Activated naive CD4-positive, alpha-beta T cell treated with anti-CD3 and anti-CD28 coated beads, Interleukin-2, amount 50 U/mL, for 24 hours (primary cell): ENCODE measurements around the gene LNX1.

Experiments used
- H3K27ac Mint-ChIP-seq: one replicate; pipeline ENCODE4 v1.8.0; 2021; ENCODE audit warnings: mild to moderate bottlenecking, mixed read lengths
- H3K27me3 Mint-ChIP-seq: one replicate; pipeline ENCODE4 v1.8.0; 2021; ENCODE audit warnings: mixed read lengths
- H3K36me3 Mint-ChIP-seq: one replicate; pipeline ENCODE4 v1.8.0; 2021; ENCODE audit warnings: mixed read lengths
- H3K4me1 Mint-ChIP-seq: one replicate; pipeline ENCODE4 v1.8.0; 2021; ENCODE audit warnings: mixed read lengths
- H3K4me3 Mint-ChIP-seq: one replicate; pipeline ENCODE4 v1.8.0; 2021; ENCODE audit warnings: mild to moderate bottlenecking, mixed read lengths
- H3K9me3 Mint-ChIP-seq: one replicate; pipeline ENCODE4 v1.8.0; 2021; ENCODE audit warnings: mixed read lengths

The LNX1 gene

DNA sequence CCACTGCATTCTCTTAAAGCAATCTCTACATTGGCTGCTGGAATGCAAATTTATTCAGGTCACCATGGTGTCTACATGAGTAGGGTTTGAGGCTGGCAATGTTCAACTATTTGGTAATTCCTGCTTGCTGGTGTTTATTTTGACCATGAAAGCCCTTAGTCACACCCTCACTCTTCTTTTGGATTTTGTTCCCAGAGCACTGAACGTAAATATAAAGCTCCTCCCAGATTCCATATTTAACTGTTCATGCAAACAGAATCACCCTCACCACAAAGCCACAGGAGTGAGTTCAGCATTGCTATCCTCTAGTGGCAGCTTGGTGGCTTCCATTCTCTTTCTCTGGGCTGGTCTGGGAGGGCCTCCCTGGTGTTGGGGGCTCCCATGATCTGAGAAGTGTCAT is 82.8 kb downstream of the LNX1 start:
- no peak overlapping the region for H3K4me3 Mint-ChIP-seq
- H3K9me3 Mint-ChIP-seq, result no peaks in the 10 kb centered on the region
- no peaks in the 10 kb centered on the region for H3K36me3 Mint-ChIP-seq
- H3K27me3 Mint-ChIP-seq, result no peaks in the 10 kb centered on the region
- H3K4me1 Mint-ChIP-seq, result no peaks in the 10 kb centered on the region
- no peak overlapping the region for H3K27ac Mint-ChIP-seq

DNA sequence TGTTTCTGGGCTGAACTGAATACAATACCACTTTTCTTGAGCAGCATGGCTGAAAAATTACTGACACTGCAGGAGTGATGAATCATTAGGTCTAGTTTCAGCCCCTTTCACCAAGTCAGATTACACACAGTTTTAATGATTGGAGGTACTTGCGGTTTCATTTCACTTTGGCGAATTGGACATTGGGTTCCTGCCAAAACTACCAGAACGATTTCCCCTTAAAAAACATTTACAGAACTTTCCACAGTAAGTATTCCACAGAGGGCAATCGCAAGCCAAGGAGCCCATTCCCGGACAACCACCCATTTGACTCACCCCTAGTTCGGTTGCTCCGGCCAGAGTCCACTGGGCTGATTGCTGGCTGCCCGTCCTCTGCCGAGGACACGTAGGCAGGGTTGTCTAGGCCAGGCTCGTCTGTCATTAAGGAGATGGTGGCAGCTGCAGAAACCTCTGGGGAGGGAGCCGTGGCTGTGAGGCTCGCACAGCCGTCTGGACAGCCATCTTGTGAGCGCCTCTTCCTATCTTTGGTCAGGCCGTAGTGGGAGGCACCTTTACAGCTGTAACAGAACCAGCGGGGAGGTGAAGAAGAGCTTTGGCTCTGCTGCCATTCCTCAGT is 83.5 kb downstream of the LNX1 start:
- Mint-ChIP-seq H3K27me3 (peaks cover 3% of the 10 kb centered on the region), H3K27ac (no peak overlapping the region), H3K4me3 (no peak overlapping the region), H3K36me3 (no peaks in the 10 kb centered on the region), H3K4me1 (no peaks in the 10 kb centered on the region), H3K9me3 (no peaks in the 10 kb centered on the region)

DNA sequence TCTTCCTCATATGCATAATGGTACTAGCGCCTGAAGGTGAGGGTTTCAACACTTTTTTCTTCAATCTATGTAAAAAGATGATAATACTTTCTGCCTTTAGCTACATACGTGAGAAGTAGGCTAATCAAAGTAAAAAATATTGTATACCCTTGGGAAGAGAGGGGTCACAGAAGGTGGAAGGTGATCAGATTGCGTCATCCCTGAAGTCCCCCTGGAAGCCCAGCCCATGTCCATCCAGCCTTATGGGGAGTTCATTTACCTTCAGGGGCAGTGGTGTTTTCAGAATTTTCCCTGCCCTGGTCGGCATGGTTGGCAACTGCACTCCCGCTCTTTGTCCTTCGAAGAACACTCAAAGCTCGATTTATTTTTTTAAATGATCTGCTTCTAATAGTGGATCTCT is 84.2 kb downstream of the LNX1 start:
- Mint-ChIP-seq H3K4me3 (no peak overlapping the region), H3K9me3 (no peaks in the 10 kb centered on the region), H3K27ac (no peak overlapping the region), H3K36me3 (no peaks in the 10 kb centered on the region), H3K27me3 (peaks cover 3% of the 10 kb centered on the region), H3K4me1 (no peaks in the 10 kb centered on the region)

DNA sequence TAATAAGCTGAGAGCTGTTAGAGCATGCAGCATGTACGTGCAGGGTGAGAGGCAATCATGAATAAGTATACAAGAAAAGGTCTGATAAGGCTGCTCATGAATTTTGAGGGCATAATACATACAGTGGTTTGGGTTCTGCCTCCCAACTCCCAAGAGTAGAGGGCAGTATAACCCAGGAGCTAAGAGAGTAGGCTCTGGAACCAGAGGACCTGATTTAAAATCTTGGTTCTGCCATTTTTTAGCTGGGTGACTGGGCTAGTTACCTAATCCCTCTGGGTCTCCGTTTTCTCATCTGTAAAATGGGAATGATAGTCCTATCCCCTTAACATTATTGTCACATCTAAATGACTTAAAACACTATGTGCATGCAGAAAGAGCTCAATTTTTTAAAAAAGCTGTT is 85.3 kb downstream of the LNX1 start:
- H3K27me3 Mint-ChIP-seq, result peaks cover 3% of the 10 kb centered on the region
- H3K4me1 Mint-ChIP-seq, result no peaks in the 10 kb centered on the region
- no peaks in the 10 kb centered on the region for H3K9me3 Mint-ChIP-seq
- no peaks in the 10 kb centered on the region for H3K36me3 Mint-ChIP-seq
- no peak overlapping the region for H3K27ac Mint-ChIP-seq
- H3K4me3 Mint-ChIP-seq, result no peak overlapping the region

DNA sequence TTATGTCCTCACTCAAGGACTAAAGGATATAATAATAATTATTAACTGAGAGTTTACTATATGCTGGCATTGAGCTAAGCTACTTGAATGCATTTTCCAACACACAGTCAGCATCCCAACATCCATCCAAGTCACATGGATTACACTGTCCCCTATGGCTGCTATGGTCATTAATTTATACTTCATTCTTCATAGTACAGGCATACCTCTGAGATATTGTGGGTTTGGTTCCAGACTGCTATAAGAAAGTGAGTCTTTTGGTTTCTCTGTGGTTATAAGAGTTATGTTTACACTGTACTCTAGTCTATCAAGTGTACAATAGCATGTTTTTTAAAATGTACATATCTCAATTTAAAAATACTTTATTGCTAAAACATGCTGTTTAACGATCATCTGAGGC is 89.2 kb downstream of the LNX1 start:
- Mint-ChIP-seq H3K27me3 (peaks cover 3% of the 10 kb centered on the region), H3K36me3 (no peaks in the 10 kb centered on the region), H3K9me3 (no peaks in the 10 kb centered on the region), H3K27ac (no peak overlapping the region), H3K4me3 (no peak overlapping the region), H3K4me1 (no peaks in the 10 kb centered on the region)

DNA sequence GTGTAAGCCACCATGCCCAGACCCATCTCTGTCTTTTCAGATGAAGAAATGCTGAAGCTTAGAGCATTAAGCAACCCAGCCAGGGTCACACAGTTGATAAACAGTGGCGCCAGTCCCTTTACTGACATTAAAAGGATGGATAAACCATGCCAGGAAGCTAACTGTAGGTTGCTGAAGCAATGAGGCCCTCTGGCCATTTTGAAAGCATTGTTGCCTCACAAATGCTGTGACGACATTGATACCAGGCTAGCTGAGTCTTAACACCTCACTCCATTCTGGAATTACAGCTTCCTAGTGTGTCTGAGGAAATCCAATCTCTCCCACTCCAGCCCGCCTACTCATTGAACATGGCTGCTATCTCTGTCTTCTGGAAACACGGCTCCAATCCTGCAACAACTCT is 89.7 kb downstream of the LNX1 start:
- Mint-ChIP-seq H3K36me3 (no peaks in the 10 kb centered on the region), H3K27me3 (peaks cover 3% of the 10 kb centered on the region)

DNA sequence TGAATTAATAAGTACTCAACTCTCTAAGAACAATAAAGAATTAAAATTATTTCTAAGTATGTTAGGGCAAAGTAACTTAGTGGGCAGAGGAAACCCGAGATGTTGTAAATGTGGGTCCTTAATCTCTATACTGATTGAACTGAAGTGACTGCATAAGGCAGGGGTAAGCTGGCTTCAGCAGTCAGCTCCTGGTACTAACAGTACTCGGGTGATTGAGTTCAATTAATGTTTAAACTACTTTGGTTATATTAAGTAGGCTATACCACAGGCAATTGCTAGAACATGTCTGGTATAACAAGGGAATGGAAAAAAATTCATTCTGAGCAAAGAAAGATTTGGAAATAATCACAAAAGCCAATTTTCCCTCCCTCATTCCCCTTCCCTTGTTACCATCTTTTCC is 90.7 kb downstream of the LNX1 start:
- no peaks in the 10 kb centered on the region for H3K4me1 Mint-ChIP-seq
- no peak overlapping the region for H3K4me3 Mint-ChIP-seq
- no peak overlapping the region for H3K27ac Mint-ChIP-seq
- H3K9me3 Mint-ChIP-seq, result no peaks in the 10 kb centered on the region
- H3K36me3 Mint-ChIP-seq, result no peaks in the 10 kb centered on the region
- peaks cover 3% of the 10 kb centered on the region for H3K27me3 Mint-ChIP-seq

More for the DNA sequence above, 89.7 kb downstream of the LNX1 start:
- H3K9me3 Mint-ChIP-seq, result no peaks in the 10 kb centered on the region
- H3K4me1 Mint-ChIP-seq, result no peaks in the 10 kb centered on the region
- H3K27ac Mint-ChIP-seq, result no peak overlapping the region
- H3K4me3 Mint-ChIP-seq, result no peak overlapping the region

DNA sequence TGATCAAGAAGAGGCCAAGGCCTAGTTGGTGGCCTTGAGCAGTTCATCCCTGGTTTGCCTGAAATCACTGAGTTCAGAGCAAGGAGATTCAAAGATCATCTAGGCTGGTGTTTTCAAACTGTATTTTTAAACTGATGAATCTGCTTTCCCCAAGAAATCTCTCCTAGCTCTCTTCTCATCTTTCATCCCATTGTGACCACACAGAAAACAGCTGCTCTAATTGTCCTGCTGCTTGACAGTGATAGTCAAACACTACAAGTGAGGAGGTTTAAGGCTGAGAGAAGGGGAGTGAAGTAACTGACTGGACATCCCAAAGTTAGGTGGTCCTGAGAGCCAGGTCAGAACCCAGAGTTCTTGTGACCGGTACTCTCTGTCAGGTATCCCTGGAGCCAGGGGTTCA is 91.5 kb downstream of the LNX1 start:
- Mint-ChIP-seq H3K4me1 (no peaks in the 10 kb centered on the region), H3K4me3 (no peak overlapping the region), H3K27me3 (peaks cover 3% of the 10 kb centered on the region), H3K9me3 (no peaks in the 10 kb centered on the region), H3K36me3 (no peaks in the 10 kb centered on the region), H3K27ac (no peak overlapping the region)

DNA sequence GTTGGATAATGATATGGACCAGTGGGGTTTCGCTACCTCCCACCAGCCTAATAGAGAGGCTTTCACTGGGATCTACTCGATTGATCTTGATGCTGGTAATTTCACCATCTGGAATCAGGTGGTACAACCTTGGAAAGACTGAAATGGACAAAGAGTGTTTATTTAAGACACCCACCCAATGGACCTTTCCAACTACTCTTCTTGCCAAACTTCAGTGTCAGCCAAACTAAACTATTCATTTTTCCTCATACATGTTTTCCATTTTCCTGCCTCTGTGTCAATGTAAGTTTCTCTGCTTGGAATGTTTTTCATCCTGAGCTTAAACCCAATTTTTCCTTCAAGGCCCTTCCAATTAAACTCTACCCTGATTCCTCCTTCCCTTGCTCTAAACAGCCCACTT is 92.6 kb downstream of the LNX1 start:
- Mint-ChIP-seq H3K9me3 (no peaks in the 10 kb centered on the region), H3K27me3 (peaks cover 3% of the 10 kb centered on the region), H3K4me1 (no peaks in the 10 kb centered on the region)

DNA sequence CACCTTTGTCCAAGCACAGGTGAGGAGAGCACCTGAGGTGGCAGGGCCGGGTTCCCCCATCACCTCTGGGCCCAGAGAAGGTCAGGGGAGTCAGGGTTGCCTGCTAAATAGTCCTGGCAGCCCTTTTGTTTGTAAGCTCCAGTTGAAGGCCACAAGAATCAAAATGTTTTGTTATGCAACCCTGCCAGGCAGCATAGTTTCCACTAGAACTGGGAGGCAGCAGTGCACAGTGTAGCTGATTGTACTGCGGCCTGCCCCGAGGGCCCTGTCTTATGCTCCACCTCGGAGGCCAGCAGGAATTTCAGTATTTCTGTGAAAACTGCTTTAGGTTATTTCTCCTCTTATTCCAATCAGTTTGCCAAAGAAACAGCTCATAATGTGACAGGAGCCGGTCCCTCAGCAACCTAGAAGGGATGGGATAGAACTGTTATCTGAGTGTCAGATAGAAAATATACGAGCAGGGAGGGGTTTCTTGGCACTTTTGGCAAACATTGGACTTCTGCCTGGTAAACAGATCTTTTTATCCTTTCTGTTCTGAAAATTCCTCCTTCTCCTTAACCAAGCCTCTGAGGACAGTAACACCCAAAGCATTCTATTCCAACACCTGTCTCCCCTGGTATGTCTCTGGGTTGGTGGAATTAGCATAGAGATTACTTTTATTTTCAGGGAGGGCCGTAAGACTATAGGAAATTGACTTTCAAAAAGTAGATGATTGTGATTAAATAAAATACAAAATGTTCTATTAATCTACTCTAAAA is 93.6 kb downstream of the LNX1 start:
- no peaks in the 10 kb centered on the region for H3K9me3 Mint-ChIP-seq
- H3K27ac Mint-ChIP-seq, result no peak overlapping the region
- H3K27me3 Mint-ChIP-seq, result no peaks in the 10 kb centered on the region
- no peak overlapping the region for H3K4me3 Mint-ChIP-seq
- H3K36me3 Mint-ChIP-seq, result no peaks in the 10 kb centered on the region
- no peaks in the 10 kb centered on the region for H3K4me1 Mint-ChIP-seq

More for the DNA sequence above, 92.6 kb downstream of the LNX1 start:
- Mint-ChIP-seq H3K4me3 (no peak overlapping the region), H3K36me3 (no peaks in the 10 kb centered on the region), H3K27ac (no peak overlapping the region)

DNA sequence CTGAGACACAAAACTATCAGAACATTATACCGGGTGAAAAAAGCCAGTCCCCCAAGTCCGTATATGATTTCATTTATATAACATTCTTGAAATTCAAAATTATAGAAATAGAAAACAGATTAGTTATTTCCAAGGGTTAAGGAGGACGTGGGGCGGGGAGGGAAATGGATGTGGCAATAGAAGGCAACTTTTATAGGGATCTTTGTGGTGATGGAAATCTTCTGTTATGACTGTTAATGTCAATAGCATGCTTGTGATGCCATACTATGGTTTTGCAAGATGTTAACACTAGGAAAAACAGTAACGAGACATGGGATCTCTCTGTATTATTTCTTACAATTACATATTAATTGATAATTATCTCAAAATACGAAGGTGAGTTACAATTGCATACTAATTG is 96.4 kb downstream of the LNX1 start:
- H3K4me1 Mint-ChIP-seq, result no peaks in the 10 kb centered on the region
- no peaks in the 10 kb centered on the region for H3K9me3 Mint-ChIP-seq
- peaks cover 1% of the 10 kb centered on the region for H3K27me3 Mint-ChIP-seq
- H3K27ac Mint-ChIP-seq, result no peak overlapping the region
- H3K4me3 Mint-ChIP-seq, result no peak overlapping the region
- no peaks in the 10 kb centered on the region for H3K36me3 Mint-ChIP-seq

DNA sequence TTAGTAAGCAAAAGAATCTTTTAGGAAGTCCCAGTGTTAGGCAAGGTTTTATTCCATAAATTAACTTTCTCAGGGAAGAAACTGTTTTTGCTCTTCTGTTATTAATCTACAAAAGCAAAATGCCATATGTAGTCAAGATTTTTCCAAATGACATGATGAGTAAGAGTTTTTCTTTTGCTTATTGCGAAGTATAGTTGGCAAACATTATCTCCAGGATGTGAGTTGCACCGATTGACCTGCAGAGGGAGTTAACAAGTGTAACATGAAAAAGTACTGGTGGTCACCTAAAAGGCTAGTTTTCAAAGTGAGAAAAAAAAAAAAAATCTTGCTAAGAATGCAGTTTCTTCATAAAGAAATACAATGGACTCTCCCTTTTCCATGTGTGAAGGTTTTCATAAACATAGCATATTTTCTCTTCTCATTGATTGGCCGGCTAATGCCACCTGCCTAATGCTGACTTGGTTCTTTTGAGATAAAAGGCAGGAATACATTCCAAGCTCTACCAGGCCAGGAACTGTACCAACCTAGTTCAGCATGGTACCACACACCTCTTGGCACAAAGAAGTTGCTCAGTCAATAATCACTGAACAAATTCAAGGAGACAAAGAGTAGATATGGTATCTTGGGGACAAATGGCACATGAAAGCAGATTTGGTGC is 100.2 kb downstream of the LNX1 start:
- Mint-ChIP-seq H3K9me3 (no peaks in the 10 kb centered on the region), H3K27me3 (peaks cover 2% of the 10 kb centered on the region), H3K4me1 (no peaks in the 10 kb centered on the region)

DNA sequence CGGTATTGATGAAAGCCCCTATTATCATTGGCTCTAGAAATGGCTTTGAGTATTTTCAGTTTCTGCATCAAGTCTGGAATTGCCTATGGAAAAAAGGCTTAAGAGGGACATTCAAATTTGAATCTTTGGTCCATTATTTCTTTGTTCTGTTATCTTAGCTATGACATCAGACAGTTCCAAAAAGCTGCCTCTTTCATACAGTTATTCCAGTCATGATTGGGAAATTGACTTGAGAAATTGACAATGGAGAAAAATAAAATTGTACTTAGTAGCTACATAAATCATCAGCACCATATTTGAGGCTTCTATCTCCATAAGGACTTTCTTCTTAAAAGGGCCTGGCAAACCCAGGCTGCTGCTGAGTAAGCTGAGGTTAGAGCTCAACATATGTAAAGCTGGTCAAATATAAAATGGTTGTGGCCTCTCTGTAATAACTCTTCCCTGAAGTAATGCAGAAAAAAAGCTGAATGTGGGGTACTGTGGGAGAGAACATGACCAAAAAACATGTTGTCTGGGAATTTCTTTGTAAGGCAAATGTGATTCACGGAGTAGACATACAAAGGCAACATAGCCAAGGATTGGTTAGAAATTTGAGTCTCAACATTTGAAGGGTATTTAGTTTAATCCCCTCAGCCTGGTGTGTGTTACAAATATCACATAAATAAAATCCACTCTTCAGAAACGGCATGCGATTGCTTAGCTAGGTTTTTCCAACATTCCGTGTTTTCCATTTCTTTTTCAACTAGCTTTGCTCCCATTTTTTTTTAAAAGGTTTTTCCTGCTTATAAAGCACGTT is 100.9 kb downstream of the LNX1 start:
- Mint-ChIP-seq H3K4me1 (no peaks in the 10 kb centered on the region), H3K27ac (no peak overlapping the region), H3K4me3 (no peak overlapping the region), H3K9me3 (no peaks in the 10 kb centered on the region), H3K36me3 (no peaks in the 10 kb centered on the region), H3K27me3 (peaks cover 2% of the 10 kb centered on the region)

More for the DNA sequence above, 100.2 kb downstream of the LNX1 start:
- Mint-ChIP-seq H3K27ac (no peak overlapping the region), H3K36me3 (no peaks in the 10 kb centered on the region), H3K4me3 (no peak overlapping the region)

DNA sequence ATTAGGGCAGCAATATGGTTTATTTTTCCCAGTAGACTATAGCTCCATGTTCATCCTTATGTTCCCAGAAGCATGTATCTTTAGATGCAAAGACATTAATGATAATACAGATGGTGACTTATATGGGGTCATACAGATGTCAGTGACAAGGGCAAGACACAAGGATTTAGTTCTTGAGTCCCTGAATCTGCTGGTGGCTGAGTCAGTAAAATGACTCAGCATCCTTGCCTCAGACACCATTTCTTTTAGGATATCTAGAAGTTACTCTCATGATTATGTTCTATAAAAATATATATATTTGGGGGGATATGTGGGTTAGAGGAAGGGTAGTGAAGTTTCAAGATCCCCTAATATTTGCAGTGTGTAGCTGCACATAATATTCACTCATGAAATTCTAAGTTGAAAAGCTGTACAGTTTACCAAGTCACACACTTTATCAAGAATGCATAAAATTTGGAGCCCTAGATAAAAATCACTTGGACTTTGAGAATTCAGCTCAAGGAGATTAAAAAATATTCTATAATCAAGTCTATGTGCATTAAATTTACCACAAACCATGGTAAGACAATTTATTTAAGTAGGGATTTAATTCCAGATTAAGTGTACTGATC is 101.9 kb downstream of the LNX1 start:
- Mint-ChIP-seq H3K4me1 (no peaks in the 10 kb centered on the region), H3K36me3 (no peaks in the 10 kb centered on the region), H3K9me3 (no peaks in the 10 kb centered on the region), H3K27me3 (peaks cover 7% of the 10 kb centered on the region), H3K4me3 (no peak overlapping the region), H3K27ac (no peak overlapping the region)

DNA sequence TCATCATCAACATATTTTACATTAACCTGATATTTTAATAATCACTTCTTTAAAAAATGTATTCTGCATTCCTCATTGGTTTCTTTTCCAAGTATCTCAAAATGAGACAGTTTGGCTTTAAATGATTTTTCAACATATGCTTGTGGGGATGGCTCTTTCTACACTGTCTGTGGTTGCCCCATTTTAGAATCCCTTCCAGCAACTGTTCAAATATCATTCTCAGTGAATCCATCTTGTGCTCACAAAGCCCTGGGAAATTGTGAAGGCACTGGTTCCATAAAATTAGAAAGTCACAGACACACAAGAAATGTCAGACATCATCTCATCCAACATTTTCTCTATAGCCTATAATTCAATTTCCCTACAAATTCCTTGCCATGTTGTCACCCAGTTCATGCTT is 103.5 kb downstream of the LNX1 start:
- H3K4me3 Mint-ChIP-seq, result no peak overlapping the region
- H3K9me3 Mint-ChIP-seq, result no peaks in the 10 kb centered on the region
- no peaks in the 10 kb centered on the region for H3K36me3 Mint-ChIP-seq
- peaks cover 12% of the 10 kb centered on the region for H3K27me3 Mint-ChIP-seq
- H3K27ac Mint-ChIP-seq, result no peak overlapping the region
- H3K4me1 Mint-ChIP-seq, result no peaks in the 10 kb centered on the region
